T-helper 22 cell (primary cell): ENCODE data around the gene RPS6KB1.
"Not testable (repeated sequence)": the region's sequence is repeated elsewhere in the genome, so short reads cannot be mapped to it uniquely, and the experiment has no call there.

Experiments used
- DNase-seq: peaks from one replicate; pipeline ENCODE4 v3.0.0-alpha.2; 2020; ENCODE audit warnings: low read depth

The RPS6KB1 gene

GRCh38 chr17:59872351-59872750 lies 20.6 kb upstream of the RPS6KB1 start:
- no peak for DNase-seq

- DNase-seq = not testable (repeated sequence)
Observed at GRCh38 chr17:59873414-59873813, 19.5 kb upstream of the RPS6KB1 start.

- no peak for DNase-seq
Observed at GRCh38 chr17:59874376-59874775, 18.5 kb upstream of the RPS6KB1 start.

- no peak for DNase-seq
Observed at GRCh38 chr17:59876107-59876506, 16.8 kb upstream of the RPS6KB1 start.

GRCh38 chr17:59877965-59878364 lies 15.0 kb upstream of the RPS6KB1 start:
- no peak for DNase-seq

- no peak for DNase-seq
Observed at GRCh38 chr17:59878624-59879023, 14.3 kb upstream of the RPS6KB1 start.

GRCh38 chr17:59884861-59885260 lies 8.1 kb upstream of the RPS6KB1 start:
- DNase-seq = no peak

GRCh38 chr17:59888145-59888750 lies 4.7 kb upstream of the RPS6KB1 start:
- DNase-seq = no peak

- no peak for DNase-seq
Observed at GRCh38 chr17:59890720-59891119, 2.2 kb upstream of the RPS6KB1 start.

- no peak for DNase-seq
Observed at GRCh38 chr17:59892251-59892923, 534 bp upstream of the RPS6KB1 start.

- DNase-seq = no peak
Observed at GRCh38 chr17:59893676-59894100, 767 bp downstream of the RPS6KB1 start.

- DNase-seq = no peak
Observed at GRCh38 chr17:59897090-59897489, 4.2 kb downstream of the RPS6KB1 start.

- no peak for DNase-seq
Observed at GRCh38 chr17:59899099-59899498, 6.2 kb downstream of the RPS6KB1 start.

- DNase-seq = no peak
Observed at GRCh38 chr17:59901604-59902003, 8.7 kb downstream of the RPS6KB1 start.

- no peak for DNase-seq
Observed at GRCh38 chr17:59903455-59903854, 10.5 kb downstream of the RPS6KB1 start.

- no peak for DNase-seq
Observed at GRCh38 chr17:59907467-59907866, 14.5 kb downstream of the RPS6KB1 start.

GRCh38 chr17:59914274-59914854 lies 21.4 kb downstream of the RPS6KB1 start:
- no peak for DNase-seq

GRCh38 chr17:59916446-59916845 lies 23.5 kb downstream of the RPS6KB1 start:
- no peak for DNase-seq

- not testable (repeated sequence) for DNase-seq
Observed at GRCh38 chr17:59920637-59921036, 27.7 kb downstream of the RPS6KB1 start.

GRCh38 chr17:59930121-59930520 lies 37.2 kb downstream of the RPS6KB1 start:
- DNase-seq = not testable (repeated sequence)

GRCh38 chr17:59930768-59931167 lies 37.8 kb downstream of the RPS6KB1 start:
- DNase-seq = not testable (repeated sequence)

GRCh38 chr17:59933317-59933716 lies 40.4 kb downstream of the RPS6KB1 start:
- DNase-seq = not testable (repeated sequence)

GRCh38 chr17:59940697-59941096 lies 47.8 kb downstream of the RPS6KB1 start:
- not testable (repeated sequence) for DNase-seq
